Iris pigment epithelial cell (primary cell): ENCODE data around the gene SYNJ2.

ENCODE experiments used
- DNase-seq: peaks from one replicate; pipeline ENCODE4 v3.0.0-alpha.2; 2011; ENCODE audit warnings: low read depth

The SYNJ2 gene

GRCh38 chr6:158142789-158143188, 161.1 kb downstream of the SYNJ2 start:
- peak; percentile 83 for DNase-seq

DNA sequence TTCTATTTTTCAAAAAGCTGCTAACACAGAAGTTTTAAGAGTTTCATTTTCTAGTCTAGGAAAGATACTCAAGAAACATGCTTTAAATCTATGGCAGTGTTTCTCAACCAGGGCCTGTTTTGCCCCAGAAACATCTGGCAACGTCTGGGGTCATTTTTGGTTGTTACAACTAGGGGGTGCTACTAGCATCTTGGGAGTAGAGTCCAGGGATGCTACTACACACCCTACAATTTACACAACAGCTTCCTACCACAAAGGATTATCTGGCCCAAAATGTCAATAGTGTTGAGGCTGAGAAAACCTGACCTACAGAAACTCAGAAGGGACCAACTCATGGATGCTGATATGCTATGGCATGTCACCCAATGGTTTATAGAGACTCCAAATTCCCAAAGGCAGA, 162.0 kb downstream of the SYNJ2 start:
- DNase-seq = peak; percentile 58
